ENCODE measurements around the gene TRIP10. TPM values are rescaled to one million over a fixed set of nuclear protein-coding genes. Genes with fewer than 3 reads are reported as not detected.
"Not testable (repeated sequence)": the region's sequence is repeated elsewhere in the genome, so short reads cannot be mapped to it uniquely, and the experiment has no call there.

TRIP10 gene
- total RNA-seq, 1 donor from 2014 or later = 20.4 TPM

DNA sequence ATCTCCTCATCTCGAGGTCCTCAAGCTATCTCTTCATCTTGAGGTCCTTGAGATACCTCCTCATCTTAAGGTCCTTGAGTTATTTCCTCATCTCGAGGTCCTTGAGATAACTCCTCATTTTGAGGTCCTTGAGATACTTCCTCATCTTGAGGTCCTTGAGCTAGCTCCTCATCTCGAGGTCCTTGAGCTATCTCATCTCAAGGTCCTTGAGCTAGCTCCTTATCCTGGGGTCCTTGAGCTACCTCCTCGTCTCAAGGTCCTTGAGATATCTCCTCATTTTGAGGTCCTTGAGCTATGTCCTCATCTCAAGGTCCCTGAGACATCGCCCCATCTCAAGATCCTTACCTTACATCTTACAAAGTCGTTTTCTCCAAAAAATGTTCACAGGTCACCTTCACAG lies 51.8 kb downstream of the TRIP10 start:
- DNase-seq (ENCODE audit: low read depth in 2 of 2) = no peak

GRCh38 chr19:6793411-6793810 lies 53.9 kb downstream of the TRIP10 start:
- DNase-seq (ENCODE audit: low read depth in 2 of 2) = no peak

GRCh38 chr19:6793973-6794372 lies 54.5 kb downstream of the TRIP10 start:
- DNase-seq (ENCODE audit: low read depth in 2 of 2) = no peak

GRCh38 chr19:6794686-6795431 lies 55.4 kb downstream of the TRIP10 start:
- DNase-seq (ENCODE audit: low read depth in 2 of 2) = peak in 1 of 2 donors; percentile 5

GRCh38 chr19:6796278-6796677 lies 56.8 kb downstream of the TRIP10 start:
- no peak for DNase-seq (ENCODE audit: low read depth in 2 of 2)

DNA sequence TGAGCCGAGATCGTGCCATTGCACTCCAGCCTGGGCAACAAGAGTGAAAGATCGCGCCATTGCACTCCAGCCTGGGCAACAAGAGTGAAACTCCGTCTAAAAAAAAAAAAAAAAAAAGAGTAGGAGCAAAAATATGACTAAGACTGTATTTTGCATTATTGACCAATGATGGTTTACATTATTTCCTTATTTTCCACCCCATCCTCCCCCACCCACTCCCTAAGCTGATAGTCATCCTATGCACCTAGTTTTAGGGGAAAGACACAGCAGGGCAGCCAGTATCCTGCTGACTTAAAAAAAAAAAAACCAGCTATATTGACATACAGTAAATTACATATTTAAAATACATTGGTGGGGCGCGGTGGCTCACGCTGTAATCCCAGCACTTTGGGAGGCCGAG lies 58.2 kb downstream of the TRIP10 start:
- DNase-seq (ENCODE audit: low read depth in 2 of 2) = no peak

DNA sequence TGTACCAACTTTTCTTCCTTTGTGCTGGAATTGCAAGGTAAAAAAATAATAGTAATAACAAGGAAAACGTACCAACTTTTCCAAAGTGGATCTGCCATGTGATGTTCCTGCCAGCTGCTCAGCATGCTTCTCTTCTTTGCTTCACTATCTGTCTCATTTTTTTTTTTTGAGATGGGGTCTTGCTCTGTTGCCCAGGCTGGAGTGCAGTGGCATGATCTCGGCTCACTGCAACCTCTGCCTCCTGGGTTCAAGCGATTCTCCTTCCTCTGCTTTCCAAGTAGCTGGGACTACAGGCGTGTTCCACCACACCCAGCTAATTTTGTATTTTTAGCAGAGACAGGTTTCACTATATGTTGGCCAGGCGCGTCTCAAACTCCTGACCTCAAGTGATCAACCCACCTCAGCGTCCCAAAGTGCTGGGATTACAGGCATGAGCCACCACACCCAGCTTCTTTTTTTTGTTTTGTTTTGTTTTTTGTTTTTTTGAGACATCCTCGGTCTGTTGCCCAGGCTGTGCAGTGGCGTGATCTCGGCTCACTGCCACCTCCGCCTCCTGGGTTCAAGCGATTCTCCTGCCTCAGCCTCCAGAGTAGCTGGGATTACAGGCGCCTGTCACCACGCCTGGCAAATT lies 60.8 kb downstream of the TRIP10 start:
- DNase-seq (ENCODE audit: low read depth in 2 of 2) = not testable (repeated sequence)

- peak; percentile 43 to 74 for DNase-seq (ENCODE audit: low read depth in 2 of 2)
Measured at GRCh38 chr19:6800991-6801484, 61.6 kb downstream of the TRIP10 start.

Other genes with a start within 250 kb of the TRIP10 start
- gene TUBB4A, start 237.4 kb upstream of the TRIP10 start, total RNA-seq = not detected in 2 replicates
- 0.40 and 0.65 TPM in 2 replicates for gene TNFSF9, start 208.7 kb upstream of the TRIP10 start, total RNA-seq
- gene CD70, start 148.5 kb upstream of the TRIP10 start, total RNA-seq = 0.22 TPM in 1 of 2 replicates, not detected in the other
- gene TNFSF14, start 69.5 kb upstream of the TRIP10 start, total RNA-seq = not detected in 2 replicates
- 0.44 and 1.6 TPM in 2 replicates for gene C3, start 19.0 kb upstream of the TRIP10 start, total RNA-seq
- gene GPR108, start 2.1 kb upstream of the TRIP10 start, total RNA-seq = 42.1 and 58.3 TPM in 2 replicates
- gene SH2D3A, start 27.8 kb downstream of the TRIP10 start, total RNA-seq = 2.2 and 3.0 TPM in 2 replicates
- 0.22 TPM in 1 of 2 replicates, not detected in the other for gene VAV1, start 33.0 kb downstream of the TRIP10 start, total RNA-seq
- gene ADGRE1, start 147.9 kb downstream of the TRIP10 start, total RNA-seq = not detected in 2 replicates